Trophoblast cell (in vitro differentiated cells and primary cell): ENCODE results near the gene ZGRF1.
"Not testable (repeated sequence)": the region's sequence is repeated elsewhere in the genome, so short reads cannot be mapped to it uniquely, and the experiment has no call there.

ENCODE experiments used
- DNase-seq, 2 donors: peaks; one replicate each; pipeline ENCODE4 v3.0.0-alpha.2; 2016
- H2AFZ ChIP-seq: 2 replicates; pipeline ENCODE4 v1.6.1; 2013; ENCODE audit warnings: low read length, moderate library complexity, mild to moderate bottlenecking; ENCODE audit not compliant: insufficient read depth, poor library complexity
- H2AK5ac ChIP-seq: 2 replicates; pipeline ENCODE4 v1.6.1; 2013; ENCODE audit warnings: mild to moderate bottlenecking, low read length
- H2BK120ac ChIP-seq: 2 replicates; pipeline ENCODE4 v1.6.1; 2013; ENCODE audit warnings: low read length, mild to moderate bottlenecking, moderate library complexity; ENCODE audit not compliant: insufficient read depth, poor library complexity
- H2BK12ac ChIP-seq: 2 replicates; pipeline ENCODE4 v1.6.1; 2013; ENCODE audit warnings: mild to moderate bottlenecking, low read length, moderate library complexity
- H2BK5ac ChIP-seq: 2 replicates; pipeline ENCODE4 v1.6.1; 2013; ENCODE audit warnings: low read length, low read depth, moderate library complexity, mild to moderate bottlenecking; ENCODE audit not compliant: poor library complexity
- H3K14ac ChIP-seq: 2 replicates; pipeline ENCODE4 v1.6.1; 2013; ENCODE audit warnings: mild to moderate bottlenecking, low read length
- H3K18ac ChIP-seq: 2 replicates; pipeline ENCODE4 v1.6.1; 2013; ENCODE audit warnings: mild to moderate bottlenecking, low read length
- H3K23ac ChIP-seq: 2 replicates; pipeline ENCODE4 v1.6.1; 2013; ENCODE audit warnings: low read length
- H3K27ac ChIP-seq: 2 replicates; pipeline ENCODE4 v1.5.1; 2013; ENCODE audit warnings: low read depth, mild to moderate bottlenecking, inconsistent platforms, low read length, moderate library complexity
- H3K27me3 ChIP-seq: 2 replicates; pipeline ENCODE4 v1.6.1; 2013; ENCODE audit warnings: inconsistent platforms, mild to moderate bottlenecking, low read length, moderate library complexity; ENCODE audit not compliant: insufficient read depth
- H3K36me3 ChIP-seq, 2 experiments: 1 replicate in 1 of 2; 2 replicates in 1 of 2; pipeline ENCODE4 v1.6.1; 2013; ENCODE audit warnings: low read length in 2 of 2, mild to moderate bottlenecking in 2 of 2, moderate library complexity in 1 of 2; ENCODE audit not compliant: insufficient read depth in 2 of 2, control insufficient read depth in 1 of 2
- H3K4ac ChIP-seq: 2 replicates; pipeline ENCODE4 v1.6.1; 2013; ENCODE audit warnings: low read depth, mild to moderate bottlenecking, low read length, moderate library complexity
- H3K4me1 ChIP-seq, 2 experiments: 1 replicate in 1 of 2; 2 replicates in 1 of 2; pipeline ENCODE4 v1.6.1; 2013; ENCODE audit warnings: low read length in 2 of 2, mild to moderate bottlenecking in 2 of 2, moderate library complexity in 1 of 2; ENCODE audit not compliant: insufficient read depth in 2 of 2, control insufficient read depth in 1 of 2
- H3K4me2 ChIP-seq: 2 replicates; pipeline ENCODE4 v1.6.1; 2013; ENCODE audit warnings: inconsistent platforms, mild to moderate bottlenecking, low read length, moderate library complexity
- H3K4me3 ChIP-seq: 2 replicates; pipeline ENCODE4 v1.5.1; 2013; ENCODE audit warnings: mild to moderate bottlenecking, low read depth, low read length, inconsistent platforms
- H3K79me1 ChIP-seq: one replicate; pipeline ENCODE4 v1.6.1; 2013; ENCODE audit warnings: low read length
- H3K79me2 ChIP-seq: 2 replicates; pipeline ENCODE4 v1.6.1; 2013; ENCODE audit warnings: low read length, mild to moderate bottlenecking; ENCODE audit not compliant: control insufficient read depth, insufficient read depth, poor library complexity
- H3K9ac ChIP-seq: 2 replicates; pipeline ENCODE4 v1.6.1; 2013; ENCODE audit warnings: mild to moderate bottlenecking, low read length
- H3K9me3 ChIP-seq: 2 replicates; pipeline ENCODE4 v1.6.1; 2013; ENCODE audit warnings: low read depth, mild to moderate bottlenecking, control low read depth, inconsistent platforms, low read length; ENCODE audit not compliant: insufficient read depth
- H4K12ac ChIP-seq: 2 replicates; pipeline ENCODE4 v1.6.1; 2013; ENCODE audit warnings: low read depth, mild to moderate bottlenecking, low read length, moderate library complexity
- H4K8ac ChIP-seq: 2 replicates; pipeline ENCODE4 v1.6.1; 2013; ENCODE audit warnings: low read depth, mild to moderate bottlenecking, low read length, moderate library complexity
- H4K91ac ChIP-seq: one replicate; pipeline ENCODE4 v1.6.1; 2013; ENCODE audit warnings: low read depth, mild to moderate bottlenecking, low read length, moderate library complexity
- WGBS: extraction: QIAGEN DNeasy Blood & Tissue Kit; methylation state at CpG from one replicate; pipeline ENCODE4 v1.1.7; 2013; ENCODE audit warnings: missing lambda C conversion rate; ENCODE audit not compliant: insufficient read length, insufficient coverage; ENCODE audit errors: extremely low coverage; 5-methylcytosine and 5-hydroxymethylcytosine counted together

Gene ZGRF1

GRCh38 chr4:112526061-112526460, 110.6 kb downstream of the ZGRF1 start:
- DNase-seq = no peak
- Histone ChIP-seq H3K27ac (no peak overlapping the region), H3K4me3 (no peak overlapping the region), H2BK5ac (no peak overlapping the region), H4K8ac (no peak overlapping the region), H2AK5ac (no peak overlapping the region), H2AFZ (no peak overlapping the region), H3K27me3 (peaks cover 16% of the 10 kb centered on the region), H3K18ac (no peak overlapping the region), H3K9ac (no peak overlapping the region), H4K12ac (no peak overlapping the region), H3K36me3 (no peaks in the 10 kb centered on the region), H4K91ac (no peak overlapping the region), H2BK120ac (no peak overlapping the region), H3K14ac (no peak overlapping the region), H3K9me3 (no peaks in the 10 kb centered on the region), H3K23ac (no peak overlapping the region), H3K4me2 (no peak overlapping the region), H3K79me1 (no peaks in the 10 kb centered on the region), H3K4me1 (peaks cover 0 to 3% of the 10 kb centered on the region in 2 experiments), H3K4ac (no peak overlapping the region), H2BK12ac (no peak overlapping the region), H3K79me2 (no peaks in the 10 kb centered on the region)
- no CpG with 5 or more reads among the region's 1 CpG for WGBS

GRCh38 chr4:112523764-112524505, 112.8 kb downstream of the ZGRF1 start:
- no peaks in the 10 kb centered on the region for H3K36me3 ChIP-seq
- peaks cover 3 to 4% of the 10 kb centered on the region in 2 experiments for H3K4me1 ChIP-seq
- DNase-seq = peak; percentile 40 to 76
- H3K79me1 ChIP-seq = no peaks in the 10 kb centered on the region
- no peak overlapping the region for H2AK5ac ChIP-seq
- H3K9ac ChIP-seq = no peak overlapping the region
- H3K9me3 ChIP-seq = no peaks in the 10 kb centered on the region
- H3K27me3 ChIP-seq = peaks cover 32% of the 10 kb centered on the region
- no peak overlapping the region for H2BK120ac ChIP-seq
- no peak overlapping the region for H2BK12ac ChIP-seq
- no peak overlapping the region for H3K18ac ChIP-seq
- H3K27ac ChIP-seq = no peak overlapping the region
- H3K4me3 ChIP-seq = no peak overlapping the region
- peak overlapping the region; percentile 65 for H3K4me2 ChIP-seq
- H4K8ac ChIP-seq = no peak overlapping the region
- H4K12ac ChIP-seq = no peak overlapping the region
- H3K4ac ChIP-seq = no peak overlapping the region
- no peak overlapping the region for H2BK5ac ChIP-seq
- H3K14ac ChIP-seq = no peak overlapping the region
- H3K79me2 ChIP-seq = no peaks in the 10 kb centered on the region
- peak overlapping the region; percentile 88 for H2AFZ ChIP-seq
- no peak overlapping the region for H3K23ac ChIP-seq
- no peak overlapping the region for H4K91ac ChIP-seq
- no CpG with 5 or more reads among the region's 46 CpGs for WGBS

GRCh38 chr4:112523008-112523721, 113.5 kb downstream of the ZGRF1 start:
- Histone ChIP-seq H4K12ac (no peak overlapping the region), H2BK5ac (no peak overlapping the region), H3K27ac (no peak overlapping the region), H3K18ac (no peak overlapping the region), H3K79me1 (no peaks in the 10 kb centered on the region), H3K9ac (no peak overlapping the region), H2AFZ (peak overlapping the region; percentile 87), H3K4me1 (peaks cover 3 to 4% of the 10 kb centered on the region in 2 experiments), H3K23ac (no peak overlapping the region), H3K79me2 (no peaks in the 10 kb centered on the region), H3K4me2 (peak overlapping the region; percentile 65), H2BK12ac (no peak overlapping the region), H4K8ac (peak overlapping the region; percentile 5), H3K14ac (no peak overlapping the region), H3K27me3 (peaks cover 32% of the 10 kb centered on the region), H3K36me3 (no peaks in the 10 kb centered on the region), H2AK5ac (no peak overlapping the region), H3K4me3 (no peak overlapping the region), H4K91ac (no peak overlapping the region), H3K4ac (no peak overlapping the region), H2BK120ac (no peak overlapping the region), H3K9me3 (no peaks in the 10 kb centered on the region)
- no CpG with 5 or more reads among the region's 37 CpGs for WGBS
- DNase-seq = peak; percentile 14 to 51

GRCh38 chr4:112522431-112522830, 114.3 kb downstream of the ZGRF1 start:
- not testable (repeated sequence) for H3K36me3 ChIP-seq, H3K23ac ChIP-seq, H4K8ac ChIP-seq, H3K9ac ChIP-seq, H3K27ac ChIP-seq, H2AK5ac ChIP-seq, H2AFZ ChIP-seq, H3K79me2 ChIP-seq, DNase-seq, H3K4me2 ChIP-seq, H2BK12ac ChIP-seq, H2BK120ac ChIP-seq, H3K9me3 ChIP-seq, H3K4me3 ChIP-seq, H3K18ac ChIP-seq, H4K12ac ChIP-seq, H3K14ac ChIP-seq, H4K91ac ChIP-seq, H3K4ac ChIP-seq, H3K4me1 ChIP-seq, H2BK5ac ChIP-seq, H3K79me1 ChIP-seq
- WGBS = no CpG with 5 or more reads among the region's 17 CpGs
- peaks cover 34% of the 10 kb centered on the region for H3K27me3 ChIP-seq
